Sigmoid colon (tissue), 3 donors: ENCODE data around the gene SLC9C2.

Source experiments
- POLR2A ChIP-seq, 2 donors: fragments of 450-650 bp; IDR thresholded peaks; one replicate each; pipeline ENCODE4 v1.6.1; 2016; ENCODE audit warnings: antibody characterized with exemption in 2 of 2, mild to moderate bottlenecking in 2 of 2, moderate library complexity in 2 of 2
- TF ChIP-seq, protein P1 (sequence below), 4 experiments: fragments of 450-650 bp in 3 of 4; fragments of 200-600 bp in 1 of 4; IDR thresholded peaks; one replicate each; pipeline ENCODE4 v1.5.1; 2016 to 2019; ENCODE audit warnings: antibody characterized with exemption in 4 of 4, mild to moderate bottlenecking in 3 of 4, moderate library complexity in 2 of 4

DNA sequence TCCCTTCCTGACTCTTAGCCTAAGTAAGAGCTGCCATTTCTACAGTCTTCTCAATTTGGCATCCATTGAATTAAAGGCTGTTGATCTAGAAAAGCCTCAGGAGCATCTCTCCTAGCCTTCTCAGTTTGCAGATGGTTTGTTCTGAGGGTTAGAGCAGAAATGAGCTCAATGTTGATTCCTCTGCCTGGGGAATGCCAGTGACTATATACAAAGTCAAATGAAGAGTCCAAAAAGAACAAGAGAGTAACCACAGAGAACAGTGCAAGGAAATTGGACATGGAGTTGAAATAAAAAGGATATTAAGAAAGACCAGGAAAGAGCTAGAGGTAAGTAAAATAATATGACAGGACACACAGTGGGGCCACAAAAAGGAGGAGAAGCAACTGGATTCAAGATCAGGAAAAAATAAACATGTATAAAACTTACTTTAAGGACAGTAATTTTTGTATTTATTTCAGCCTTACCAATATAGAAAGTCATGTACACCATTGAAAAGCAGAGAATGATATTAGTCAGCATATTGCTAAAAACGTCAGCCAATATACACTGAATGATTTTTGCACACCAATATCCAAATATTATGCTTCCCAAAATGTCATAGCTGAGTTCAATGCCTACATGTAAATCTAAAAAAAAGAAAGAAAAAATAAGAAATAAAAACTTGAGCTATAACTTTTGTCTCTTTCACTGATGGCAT, 21.3 kb downstream of the SLC9C2 start:
- TF ChIP-seq, protein P1, sequence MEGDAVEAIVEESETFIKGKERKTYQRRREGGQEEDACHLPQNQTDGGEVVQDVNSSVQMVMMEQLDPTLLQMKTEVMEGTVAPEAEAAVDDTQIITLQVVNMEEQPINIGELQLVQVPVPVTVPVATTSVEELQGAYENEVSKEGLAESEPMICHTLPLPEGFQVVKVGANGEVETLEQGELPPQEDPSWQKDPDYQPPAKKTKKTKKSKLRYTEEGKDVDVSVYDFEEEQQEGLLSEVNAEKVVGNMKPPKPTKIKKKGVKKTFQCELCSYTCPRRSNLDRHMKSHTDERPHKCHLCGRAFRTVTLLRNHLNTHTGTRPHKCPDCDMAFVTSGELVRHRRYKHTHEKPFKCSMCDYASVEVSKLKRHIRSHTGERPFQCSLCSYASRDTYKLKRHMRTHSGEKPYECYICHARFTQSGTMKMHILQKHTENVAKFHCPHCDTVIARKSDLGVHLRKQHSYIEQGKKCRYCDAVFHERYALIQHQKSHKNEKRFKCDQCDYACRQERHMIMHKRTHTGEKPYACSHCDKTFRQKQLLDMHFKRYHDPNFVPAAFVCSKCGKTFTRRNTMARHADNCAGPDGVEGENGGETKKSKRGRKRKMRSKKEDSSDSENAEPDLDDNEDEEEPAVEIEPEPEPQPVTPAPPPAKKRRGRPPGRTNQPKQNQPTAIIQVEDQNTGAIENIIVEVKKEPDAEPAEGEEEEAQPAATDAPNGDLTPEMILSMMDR (IDR thresholded peaks at IDR 0.05): no peak
- no peak for TF ChIP-seq POLR2A (IDR thresholded peaks at IDR 0.05)
